H4 (cell line): ENCODE data around the gene PTCH1. TPM values are rescaled to one million over a fixed set of nuclear protein-coding genes. Genes with fewer than 3 reads are reported as not detected.
A peak's percentile ranks its signal among the peaks of the same experiment; 100 is the strongest.

Experiments
- DNase-seq: peaks from one replicate; pipeline ENCODE4 v3.0.0-alpha.2; 2015; ENCODE audit warnings: low spot score
- total RNA-seq: library from RNA; depleted of rRNA; stranded (reverse); fragments of >200 nt; shearing (Covaris generic); gene quantifications from 2 replicates; pipeline ENCODE4 v1.2.3, GENCODE V29; 2014

The PTCH1 gene
- total RNA-seq, 1 experiment from 2014 or later = 7.5 TPM

GRCh38 chr9:95440447-95440846 lies 76.3 kb downstream of the PTCH1 start:
- DNase-seq = no peak

GRCh38 chr9:95438561-95439357 lies 78.0 kb downstream of the PTCH1 start:
- DNase-seq = no peak

- no peak for DNase-seq
Observed at GRCh38 chr9:95437559-95437958, 79.2 kb downstream of the PTCH1 start.

DNA sequence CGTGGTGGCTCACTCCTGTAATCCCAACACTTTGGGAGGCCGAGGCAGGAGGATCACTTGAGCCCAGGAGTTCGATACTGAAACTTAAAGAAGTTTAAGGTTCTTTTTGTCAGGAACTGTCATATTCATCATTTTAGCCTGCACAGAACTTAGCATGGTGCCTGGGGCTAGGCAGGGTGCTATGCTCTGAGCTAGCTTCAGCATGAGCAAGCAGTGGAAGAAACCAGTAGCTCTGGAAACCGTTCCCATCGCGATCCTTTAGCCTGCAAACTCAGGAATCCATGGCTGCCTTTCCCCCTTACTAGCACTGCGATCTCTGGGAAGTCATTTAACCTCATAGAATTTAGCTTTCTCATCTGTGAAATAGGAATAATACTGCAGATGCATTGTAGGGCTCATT lies 80.4 kb downstream of the PTCH1 start:
- DNase-seq = no peak

GRCh38 chr9:95435074-95435728 lies 81.6 kb downstream of the PTCH1 start:
- DNase-seq = no peak

DNA sequence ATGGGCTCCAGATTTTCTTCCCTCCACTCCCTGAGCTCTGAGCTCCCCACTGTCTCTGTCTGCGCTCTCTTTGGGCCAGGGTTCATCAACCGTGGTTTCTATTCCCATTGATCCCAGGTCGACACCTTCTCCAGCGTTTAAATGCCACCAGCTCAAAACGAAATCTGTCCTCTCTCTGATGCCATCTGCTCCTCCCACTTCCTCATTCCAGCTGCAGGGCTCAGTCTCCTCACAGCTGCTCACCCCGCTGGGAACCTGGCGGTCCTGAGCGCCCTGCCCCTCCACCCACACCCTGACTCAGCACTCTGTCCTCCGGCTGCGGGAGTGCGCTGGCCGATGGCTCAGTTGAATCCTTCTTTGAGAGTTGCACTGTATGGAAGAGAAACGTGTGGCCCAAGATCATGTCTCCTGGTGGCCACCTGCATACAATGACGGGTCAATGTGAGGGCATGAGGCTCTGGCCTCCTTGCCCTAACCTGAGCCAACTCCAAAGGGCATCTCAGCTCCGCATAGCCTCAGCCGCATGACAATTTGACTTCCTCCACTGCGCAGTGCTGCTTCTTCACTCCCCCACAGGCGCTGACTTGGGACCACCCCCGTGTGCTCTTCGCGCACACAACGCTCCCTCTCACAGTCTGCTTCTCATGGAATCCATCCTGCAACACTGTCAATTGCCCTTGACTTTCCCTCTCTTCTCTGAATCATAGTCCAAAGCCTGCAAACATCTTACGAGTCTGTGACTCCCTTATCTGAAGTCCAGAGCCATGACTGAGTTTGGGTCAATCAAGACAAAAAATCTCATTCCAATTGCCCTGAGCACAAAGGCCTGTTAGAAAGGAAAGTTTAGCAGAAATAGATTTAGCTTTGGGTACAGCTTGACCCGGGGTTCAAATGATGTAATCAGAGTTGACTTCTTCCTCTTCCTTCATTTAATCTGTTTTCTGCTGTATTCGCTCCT lies 82.4 kb downstream of the PTCH1 start:
- no peak for DNase-seq

DNA sequence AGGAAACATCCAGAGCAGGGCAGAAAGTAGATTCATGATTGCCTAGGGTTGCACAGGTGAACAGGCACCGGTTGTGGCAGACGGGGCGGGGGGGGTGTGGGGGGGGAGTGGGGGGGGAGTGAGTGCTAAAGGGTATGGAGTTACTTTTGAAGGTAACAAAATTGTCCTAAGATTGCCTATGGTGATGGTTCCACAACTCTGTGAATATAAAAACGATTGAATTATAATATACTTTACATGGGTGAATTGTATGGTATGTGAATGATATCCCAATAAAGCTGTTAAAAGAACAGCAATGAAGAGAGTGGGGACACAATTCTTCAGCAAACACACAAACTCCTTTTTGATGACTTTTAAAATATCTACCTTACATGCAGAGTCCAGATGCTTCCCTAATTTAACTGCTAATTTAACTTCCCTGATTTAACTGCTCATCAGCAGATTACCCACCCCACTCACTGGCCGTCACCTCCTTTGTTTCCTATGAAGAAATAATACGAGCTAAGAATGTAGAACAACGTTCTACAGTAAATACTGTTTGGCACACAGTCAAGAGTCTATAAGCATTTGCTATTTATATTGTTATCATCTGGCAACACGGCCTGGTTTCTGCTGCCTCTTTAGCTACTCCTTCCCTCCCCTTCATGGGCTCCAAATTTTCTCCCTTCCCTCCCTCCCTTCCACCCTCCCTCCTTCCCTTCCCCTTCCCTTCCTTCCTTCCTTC lies 83.5 kb downstream of the PTCH1 start:
- no peak for DNase-seq

DNA sequence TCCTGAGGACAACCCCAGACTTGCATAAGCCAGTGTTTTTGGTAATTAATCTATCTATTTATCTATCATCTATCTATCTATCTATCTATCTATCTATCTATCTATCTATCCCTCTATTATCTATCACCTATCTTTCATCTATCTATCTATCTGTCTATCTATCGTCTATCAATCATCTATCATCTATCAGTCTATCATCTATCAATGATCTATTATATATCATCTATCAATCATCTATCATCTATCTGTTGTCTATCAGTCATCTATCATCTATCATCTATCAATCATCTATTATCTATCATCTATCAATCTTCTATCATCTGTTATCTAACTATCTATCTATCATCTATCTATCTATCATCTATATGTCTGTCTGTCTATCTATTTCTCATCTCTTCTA lies 85.5 kb downstream of the PTCH1 start:
- no peak for DNase-seq

DNA sequence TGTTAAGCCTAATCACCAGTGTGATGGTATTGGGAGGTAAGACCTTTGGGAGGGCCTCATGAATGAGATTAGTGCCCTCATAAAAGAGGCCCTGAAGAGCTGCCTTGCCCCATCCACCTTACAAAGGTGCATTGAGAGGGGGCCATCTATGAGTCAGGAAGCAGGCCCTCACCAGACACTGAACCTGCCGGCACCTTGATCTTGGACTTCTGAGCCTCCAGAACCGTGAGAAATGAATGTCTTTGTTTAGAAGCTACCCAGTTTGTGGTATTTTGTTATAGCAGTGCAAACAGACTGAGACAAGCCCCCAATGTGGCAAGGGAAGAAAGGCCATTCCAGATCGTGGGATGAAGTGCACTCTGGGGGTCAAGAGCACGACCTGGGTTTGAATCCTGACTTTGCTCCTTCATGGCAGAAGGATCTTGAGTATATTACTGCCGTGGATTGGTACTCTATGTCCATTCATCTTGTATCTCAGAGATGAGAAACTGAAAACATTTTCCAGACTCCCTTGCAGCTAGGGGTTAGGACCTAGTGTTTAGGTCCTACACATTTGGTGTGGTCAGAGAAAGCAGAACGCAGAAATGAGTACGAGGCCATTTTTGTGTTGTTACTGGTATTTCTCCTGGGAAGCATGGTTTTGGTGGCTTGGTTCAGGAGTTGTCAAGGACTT lies 86.7 kb downstream of the PTCH1 start:
- no peak for DNase-seq

DNA sequence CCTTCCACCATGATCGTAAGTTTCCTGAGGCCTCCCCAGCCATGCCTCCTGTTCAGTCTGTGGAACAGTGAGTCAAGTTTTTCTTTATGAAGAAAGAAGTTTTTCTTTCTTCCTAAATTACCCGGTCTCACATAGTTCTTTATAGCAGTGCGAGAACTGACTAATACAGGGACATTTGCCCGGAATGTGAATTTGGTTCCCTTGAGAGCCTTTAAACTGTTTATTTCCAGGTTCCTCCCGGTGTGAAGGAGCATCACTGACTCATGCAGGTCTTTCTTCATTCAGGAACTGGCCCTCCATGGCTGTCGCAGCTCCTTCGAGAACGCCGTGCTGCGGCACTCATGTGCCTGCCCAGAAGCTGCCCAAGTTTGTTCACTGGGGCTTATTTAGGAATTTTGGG lies 87.7 kb downstream of the PTCH1 start:
- no peak for DNase-seq

GRCh38 chr9:95425910-95426551 lies 90.7 kb downstream of the PTCH1 start:
- DNase-seq = no peak

GRCh38 chr9:95422650-95423049 lies 94.1 kb downstream of the PTCH1 start:
- DNase-seq = no peak

DNA sequence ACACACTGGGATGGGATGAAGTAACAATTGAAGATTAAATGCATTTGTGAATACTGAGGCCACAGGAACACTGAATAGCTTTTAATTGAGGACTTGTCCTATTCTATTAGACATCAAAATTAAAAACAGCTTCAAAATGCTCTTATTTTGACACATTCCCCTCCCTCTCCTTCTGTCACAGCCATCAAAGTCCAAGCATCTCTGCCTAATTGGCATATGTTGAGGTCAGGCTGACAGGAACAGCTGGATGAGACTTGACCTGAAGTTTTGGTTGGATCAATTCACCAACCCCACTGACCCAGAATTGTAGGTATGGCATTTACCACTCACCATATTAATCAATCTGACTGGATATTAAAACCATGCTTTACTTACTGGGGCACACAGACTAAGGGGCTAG lies 96.3 kb downstream of the PTCH1 start:
- DNase-seq = no peak

DNA sequence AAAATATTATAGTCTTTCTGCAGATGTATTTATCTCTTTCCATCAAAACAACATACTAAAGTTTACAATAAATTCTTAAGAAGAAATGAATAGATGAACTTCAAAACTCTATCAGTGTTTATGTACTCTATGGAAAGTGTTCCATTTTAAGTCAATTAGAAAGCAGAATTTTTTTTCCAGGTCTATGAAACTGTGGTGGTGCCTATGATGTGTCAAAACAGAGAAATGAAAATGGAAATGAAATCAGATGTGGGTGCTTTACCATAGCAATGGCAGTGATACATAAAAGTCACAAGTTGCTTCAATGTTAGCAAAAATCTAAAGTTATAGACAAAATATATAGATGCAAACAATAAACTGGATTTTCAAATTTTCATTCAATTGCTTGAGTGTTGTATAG lies 97.3 kb downstream of the PTCH1 start:
- DNase-seq = no peak

DNA sequence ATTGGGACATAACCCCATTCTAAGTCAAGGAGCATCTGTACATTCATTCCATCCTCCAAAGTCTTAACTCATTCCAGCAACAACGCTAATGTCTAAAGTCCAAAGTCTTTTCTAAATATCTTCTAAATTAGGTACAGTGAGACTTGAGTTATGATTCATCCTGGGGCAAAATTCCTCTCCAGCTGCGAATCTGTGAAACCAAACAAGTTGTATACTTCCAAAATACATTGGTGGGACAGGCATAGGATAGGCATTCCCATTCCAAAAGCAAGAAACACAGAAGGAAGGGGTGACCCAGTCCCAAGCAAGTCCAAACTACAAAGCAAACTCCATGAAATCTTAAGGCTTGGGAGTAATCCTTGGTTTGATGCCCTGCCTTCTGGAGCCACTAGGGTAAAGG lies 101.6 kb downstream of the PTCH1 start:
- no peak for DNase-seq

DNA sequence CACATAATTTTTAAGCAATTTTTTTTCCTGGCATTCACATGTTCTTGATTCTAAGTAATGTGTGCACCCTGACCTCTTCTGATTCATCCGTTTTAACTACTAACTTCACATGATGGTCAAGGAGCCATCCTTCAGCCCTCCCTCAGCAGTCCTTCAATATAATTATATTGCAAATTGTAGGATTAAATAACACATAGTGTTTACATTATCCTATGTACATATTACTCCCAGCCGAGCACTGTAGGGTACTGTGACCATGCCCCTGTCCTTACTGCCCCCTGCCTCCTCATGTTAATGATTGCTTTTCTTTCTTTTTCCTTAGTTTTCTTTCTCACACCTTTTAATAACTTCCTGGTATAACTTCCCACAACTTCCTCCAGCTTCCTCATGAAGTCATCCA lies 103.0 kb downstream of the PTCH1 start:
- no peak for DNase-seq

DNA sequence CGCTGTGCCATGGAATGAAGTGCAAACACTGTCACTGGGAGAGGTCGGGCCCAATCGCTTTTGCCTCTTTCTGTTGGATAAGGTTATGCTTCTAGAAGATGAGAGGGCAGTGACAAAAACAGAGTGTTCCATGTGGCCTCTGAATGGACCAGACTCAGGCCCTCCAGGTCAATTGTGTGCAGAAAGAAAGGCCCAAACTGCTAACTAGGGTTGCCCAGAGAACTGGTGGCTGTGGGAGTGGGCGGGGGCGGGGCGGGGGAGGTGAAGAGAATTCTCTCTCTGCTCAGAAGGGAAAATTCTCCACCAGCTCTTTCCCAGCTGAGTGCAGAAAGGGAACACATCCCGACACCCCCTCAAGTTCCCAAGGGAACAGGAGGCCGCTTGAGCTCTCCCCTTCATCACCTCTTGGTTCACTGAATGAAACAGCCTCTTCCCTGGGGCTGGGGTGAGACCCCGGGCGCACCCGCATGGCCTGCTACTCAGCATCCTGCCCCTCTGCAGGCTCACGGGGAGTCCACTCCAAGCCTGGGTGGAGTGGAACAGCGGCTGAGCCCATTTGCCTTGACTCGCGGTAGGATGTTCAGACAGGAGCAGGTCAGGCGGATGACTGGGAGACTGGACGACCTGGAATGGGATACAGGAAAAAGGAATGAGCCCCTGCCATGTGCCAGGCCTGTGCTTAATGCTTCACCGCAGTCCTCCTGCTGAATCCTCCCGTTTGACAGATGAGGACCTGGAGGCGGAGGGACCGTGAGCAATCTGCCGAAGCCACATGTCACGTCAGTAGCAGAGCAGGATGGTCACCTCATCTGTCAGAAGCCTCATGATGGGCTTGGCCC lies 105.5 kb downstream of the PTCH1 start:
- DNase-seq = no peak

- DNase-seq = peak; percentile 81
Observed at GRCh38 chr9:95409650-95410426, 106.9 kb downstream of the PTCH1 start.

GRCh38 chr9:95407524-95407923 lies 109.2 kb downstream of the PTCH1 start:
- no peak for DNase-seq
